K562 (cell line): ENCODE measurements around the gene BST1.

Experiments used
- CTCF ChIP-seq, 3 experiments: IDR thresholded peaks in 2 of 3; conservative IDR thresholded peaks in 1 of 3; 2 replicates each; pipeline ENCODE4 v1.5.1; 2011 to 2012; ENCODE audit warnings: low read length in 3 of 3, mild to moderate bottlenecking in 3 of 3, control low read depth in 2 of 3, improper control_type of control experiment in 1 of 3, inconsistent platforms in 1 of 3, low read depth in 1 of 3, mixed read lengths in 1 of 3, moderate library complexity in 1 of 3; ENCODE audit not compliant: insufficient read depth in 2 of 3
- FOXK2 ChIP-seq, 2 experiments: fragments of 450-650 bp; IDR thresholded peaks in 1 of 2; conservative IDR thresholded peaks in 1 of 2; 2 replicates each; pipeline ENCODE4 v1.6.1; 2016; ENCODE audit warnings: low read depth in 2 of 2, mild to moderate bottlenecking in 1 of 2
- HMG20B ChIP-seq: fragments of 250-450 bp; sonication (Bioruptor Pico); IDR thresholded peaks from 2 replicates; pipeline ENCODE4 v1.5.0; 2021; ENCODE audit warnings: mild to moderate bottlenecking
- JUNB ChIP-seq: fragments of 450-650 bp; formaldehyde crosslinking; conservative IDR thresholded peaks from 2 replicates; pipeline ENCODE4 v1.4.0; 2020; ENCODE audit warnings: mild to moderate bottlenecking
- JUND ChIP-seq, 2 experiments: IDR thresholded peaks; 2 replicates in 1 of 2; 3 replicates in 1 of 2; pipeline ENCODE4 v1.6.1; 2011; ENCODE audit warnings: borderline replicate concordance in 2 of 2, low read depth in 2 of 2, low read length in 2 of 2, improper control_type of control experiment in 1 of 2, missing biosample characterization in 1 of 2, missing genetic modification characterization in 1 of 2, missing genetic modification reagents in 1 of 2
- MTA3 ChIP-seq: fragments of 450-650 bp; formaldehyde crosslinking; IDR thresholded peaks from 2 replicates; pipeline ENCODE4 v1.6.1; 2017; ENCODE audit warnings: mild to moderate bottlenecking, borderline replicate concordance
- PHF21A ChIP-seq: fragments of 450-650 bp; IDR thresholded peaks from 2 replicates; pipeline ENCODE4 v1.6.1; 2017; ENCODE audit warnings: low read depth, borderline replicate concordance
- RB1 ChIP-seq: fragments of 450-650 bp; IDR thresholded peaks from 2 replicates; pipeline ENCODE4 v1.6.1; 2017; ENCODE audit warnings: low read depth, mild to moderate bottlenecking
- ZNF217 ChIP-seq: sonication (generic); formaldehyde crosslinking; IDR thresholded peaks from 2 replicates; pipeline ENCODE4 v1.8.0; 2022; ENCODE audit warnings: mild to moderate bottlenecking, missing genetic modification reagents

DNA sequence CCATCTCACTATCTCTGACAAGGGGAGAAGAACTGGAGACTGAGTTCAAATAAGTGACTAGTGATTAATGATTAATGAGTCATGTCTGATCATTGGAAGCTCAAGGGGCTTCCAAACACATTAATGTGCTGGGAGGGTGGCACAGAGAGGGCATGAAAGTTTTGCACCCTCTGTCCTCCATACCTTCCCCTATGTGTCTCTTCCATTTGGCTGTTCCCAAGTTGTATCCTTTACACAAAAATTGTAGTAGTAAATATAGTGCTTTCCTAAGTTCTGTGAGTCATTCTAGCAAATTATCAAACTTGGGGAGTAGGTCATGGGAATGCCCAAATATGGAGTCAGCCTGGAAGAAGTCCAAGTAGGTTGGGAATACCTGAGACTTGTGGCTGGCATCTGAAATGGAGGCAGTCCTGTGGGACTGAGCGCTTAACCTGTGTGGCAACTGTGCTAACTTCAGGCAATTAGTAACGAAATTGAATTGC, 25.3 kb upstream of the BST1 start:
- TF ChIP-seq FOXK2 (conservative IDR thresholded peaks at IDR 0.05 in 1 of 2, IDR thresholded peaks at IDR 0.05 in 1 of 2; ENCODE audit: low read depth in 2 of 2) (peak in 1 of 2 experiments; percentile 81; a peak in 2 of 4 replicates), ZNF217 (CRISPR knock-in tag) (no peak), HMG20B (CRISPR knock-in tag) (no peak), MTA3 (no peak), JUND (IDR thresholded peaks at IDR 0.05; ENCODE audit: borderline replicate concordance, low read depth, low read length) (no peak; the same call in 1 of the 2 replicates), JUND (tag; IDR thresholded peaks at IDR 0.05; ENCODE audit: borderline replicate concordance, low read depth, low read length) (peak; percentile 80; the same call in 2 of the 3 replicates), CTCF (IDR thresholded peaks at IDR 0.05 in 2 of 3, conservative IDR thresholded peaks at IDR 0.05 in 1 of 3; ENCODE audit: insufficient read depth in 2 of 3, low read depth in 1 of 3, low read length in 3 of 3) (no peak), JUNB (no peak), PHF21A (no peak), RB1 (no peak)
